Fibroblast of lung (primary cell): ENCODE results near the gene CTNNA2. TPM values are rescaled to one million over a fixed set of nuclear protein-coding genes. Genes with fewer than 3 reads are reported as not detected.

Experiments
- DNase-seq, 2 donors: peaks; one replicate each; pipeline versions ENCODE4 v3.0.0 to v3.0.0-alpha.2; 2010; ENCODE audit warnings: low read depth in 2 of 2
- H2AFZ ChIP-seq: 2 replicates; pipeline ENCODE4 v1.5.1; 2012; ENCODE audit warnings: low read length, control low read depth, inconsistent platforms
- H3K27ac ChIP-seq: 2 replicates; pipeline ENCODE4 v1.5.1; 2011; ENCODE audit warnings: low read length, control low read depth; ENCODE audit not compliant: insufficient read depth
- H3K27me3 ChIP-seq: 2 replicates; pipeline ENCODE4 v1.5.1; 2011; ENCODE audit warnings: mild to moderate bottlenecking, low read length; ENCODE audit not compliant: control insufficient read depth, insufficient read depth
- H3K36me3 ChIP-seq: 2 replicates; pipeline ENCODE4 v1.5.1; 2011; ENCODE audit warnings: low read length; ENCODE audit not compliant: control insufficient read depth, insufficient read depth
- H3K4me1 ChIP-seq: 2 replicates; pipeline ENCODE4 v1.5.1; 2011; ENCODE audit warnings: low read length; ENCODE audit not compliant: control insufficient read depth, insufficient read depth; ENCODE audit errors: extremely low read depth
- H3K4me2 ChIP-seq: 2 replicates; pipeline ENCODE4 v1.5.1; 2011; ENCODE audit warnings: low read length, control low read depth; ENCODE audit not compliant: insufficient read depth; ENCODE audit errors: extremely low read depth
- H3K4me3 ChIP-seq, 4 experiments: fragments of 200-600 bp in 1 of 4; sonication (generic) in 1 of 4; replicated peaks in 1 of 4; 2 replicates each; pipeline ENCODE4 v1.5.1; 2011 to 2016; ENCODE audit warnings: low read length in 4 of 4, low read depth in 3 of 4, mild to moderate bottlenecking in 3 of 4, control low read depth in 2 of 4, inconsistent platforms in 1 of 4, mixed read lengths in 1 of 4; ENCODE audit not compliant: insufficient read depth in 1 of 4; ENCODE audit errors: control extremely low read depth in 1 of 4
- H3K79me2 ChIP-seq: 2 replicates; pipeline ENCODE4 v1.5.1; 2012; ENCODE audit warnings: mild to moderate bottlenecking, low read length, inconsistent platforms; ENCODE audit not compliant: control insufficient read depth, insufficient read depth
- H3K9ac ChIP-seq: 2 replicates; pipeline ENCODE4 v1.5.1; 2011; ENCODE audit warnings: mild to moderate bottlenecking, low read length, control low read depth; ENCODE audit not compliant: insufficient read depth
- H3K9me3 ChIP-seq: 2 replicates; pipeline ENCODE4 v1.5.1; 2012; ENCODE audit warnings: low read depth, low read length; ENCODE audit not compliant: control insufficient read depth, insufficient read depth
- H4K20me1 ChIP-seq: 2 replicates; pipeline ENCODE4 v1.5.1; 2011; ENCODE audit warnings: low read length; ENCODE audit not compliant: control insufficient read depth, insufficient read depth; ENCODE audit errors: extremely low read depth
- CTCF ChIP-seq, 2 donors: IDR thresholded peaks in 1 of 2; conservative IDR thresholded peaks in 1 of 2; 1 replicate in 1 of 2; 2 replicates in 1 of 2; pipeline ENCODE4 v1.5.1; 2011 to 2012; ENCODE audit warnings: low read length in 2 of 2, control low read depth in 1 of 2, inconsistent platforms in 1 of 2, low read depth in 1 of 2, mild to moderate bottlenecking in 1 of 2
- EZH2 ChIP-seq: IDR thresholded peaks from 2 replicates; pipeline ENCODE4 v1.5.1; 2012; ENCODE audit warnings: low read length, control low read depth, mild to moderate bottlenecking; ENCODE audit errors: missing control alignments
- polyA plus RNA-seq, 2 donors: library from polyadenylated mRNA; depleted of rRNA in 1 of 2; stranded (reverse) in 1 of 2; unstranded in 1 of 2; fragments of >200 nt; gene quantifications; 2 replicates each; pipeline ENCODE4 v1.2.1, GENCODE V29; 2011 to 2012; ENCODE audit warnings: missing spikeins in 1 of 2
- total RNA-seq: library from RNA; depleted of rRNA; stranded (reverse); fragments of >200 nt; gene quantifications from 2 replicates; pipeline ENCODE4 v1.2.1, GENCODE V29; 2014

Gene CTNNA2
- total and polyA plus RNA-seq, 2 donors (not counting 1 experiment from before 2014, with no cell fraction given), result not detected

GRCh38 chr2:80147690-80148089 is 634.8 kb downstream of the CTNNA2 start:
- no peaks in the 10 kb centered on the region for H3K27me3 ChIP-seq
- H4K20me1 ChIP-seq, result no peaks in the 10 kb centered on the region
- no peak overlapping the region for H3K4me3 ChIP-seq
- no peak overlapping the region for H3K4me2 ChIP-seq
- H3K9ac ChIP-seq, result no peak overlapping the region
- H2AFZ ChIP-seq, result no peak overlapping the region
- no peaks in the 10 kb centered on the region for H3K36me3 ChIP-seq
- DNase-seq, result no peak
- H3K27ac ChIP-seq, result no peak overlapping the region
- H3K4me1 ChIP-seq, result no peaks in the 10 kb centered on the region
- TF ChIP-seq CTCF (conservative IDR thresholded peaks at IDR 0.05 in 1 of 2, IDR thresholded peaks at IDR 0.05 in 1 of 2; ENCODE audit: low read depth in 1 of 2, low read length in 2 of 2) (no peak), EZH2 (no peak)
- H3K79me2 ChIP-seq, result no peaks in the 10 kb centered on the region
- no peaks in the 10 kb centered on the region for H3K9me3 ChIP-seq

GRCh38 chr2:80148906-80149305 is 636.1 kb downstream of the CTNNA2 start:
- H3K79me2 ChIP-seq, result no peaks in the 10 kb centered on the region
- H2AFZ ChIP-seq, result no peak overlapping the region
- no peak overlapping the region for H3K4me2 ChIP-seq
- H3K4me3 ChIP-seq, result no peak overlapping the region
- no peaks in the 10 kb centered on the region for H4K20me1 ChIP-seq
- no peak for DNase-seq
- H3K27me3 ChIP-seq, result no peaks in the 10 kb centered on the region
- no peak overlapping the region for H3K9ac ChIP-seq
- no peaks in the 10 kb centered on the region for H3K36me3 ChIP-seq
- H3K27ac ChIP-seq, result no peak overlapping the region
- no peaks in the 10 kb centered on the region for H3K9me3 ChIP-seq
- no peaks in the 10 kb centered on the region for H3K4me1 ChIP-seq
- TF ChIP-seq EZH2 (no peak), CTCF (conservative IDR thresholded peaks at IDR 0.05 in 1 of 2, IDR thresholded peaks at IDR 0.05 in 1 of 2; ENCODE audit: low read depth in 1 of 2, low read length in 2 of 2) (no peak)

GRCh38 chr2:80149991-80150390 is 637.1 kb downstream of the CTNNA2 start:
- H3K9ac ChIP-seq, result no peak overlapping the region
- H3K79me2 ChIP-seq, result no peaks in the 10 kb centered on the region
- no peaks in the 10 kb centered on the region for H3K9me3 ChIP-seq
- H3K36me3 ChIP-seq, result no peaks in the 10 kb centered on the region
- H3K4me3 ChIP-seq, result no peak overlapping the region
- no peak overlapping the region for H2AFZ ChIP-seq
- no peaks in the 10 kb centered on the region for H4K20me1 ChIP-seq
- no peaks in the 10 kb centered on the region for H3K4me1 ChIP-seq
- no peak for DNase-seq
- no peak overlapping the region for H3K4me2 ChIP-seq
- no peaks in the 10 kb centered on the region for H3K27me3 ChIP-seq
- TF ChIP-seq EZH2 (no peak), CTCF (conservative IDR thresholded peaks at IDR 0.05 in 1 of 2, IDR thresholded peaks at IDR 0.05 in 1 of 2; ENCODE audit: low read depth in 1 of 2, low read length in 2 of 2) (no peak)
- no peak overlapping the region for H3K27ac ChIP-seq
